Type B pancreatic cell (in vitro differentiated cells): Measurements from ENCODE around the gene HAUS1. TPM values are rescaled to one million over a fixed set of nuclear protein-coding genes. Genes with fewer than 3 reads are reported as not detected.
A peak's percentile ranks its signal among the peaks of the same experiment; 100 is the strongest.

Experiments used
- DNase-seq: peaks from one replicate; pipeline ENCODE4 v3.0.0; 2021; ENCODE audit warnings: mixed read lengths; ENCODE audit not compliant: unreplicated experiment; ENCODE audit errors: extremely low spot score
- H3K27ac Mint-ChIP-seq: 2 replicates; pipeline ENCODE4 v1.8.0; 2021; ENCODE audit warnings: mild to moderate bottlenecking, mixed read lengths
- H3K27me3 Mint-ChIP-seq: 2 replicates; pipeline ENCODE4 v1.8.0; 2021; ENCODE audit warnings: mixed read lengths
- H3K36me3 Mint-ChIP-seq: 2 replicates; pipeline ENCODE4 v1.8.0; 2021; ENCODE audit warnings: mixed read lengths
- H3K4me1 Mint-ChIP-seq: one replicate; pipeline ENCODE4 v1.8.0; 2021; ENCODE audit warnings: mixed read lengths; ENCODE audit not compliant: unreplicated experiment
- H3K4me3 Mint-ChIP-seq: 2 replicates; pipeline ENCODE4 v1.8.0; 2021; ENCODE audit warnings: mild to moderate bottlenecking, mixed read lengths
- H3K9me3 Mint-ChIP-seq: 2 replicates; pipeline ENCODE4 v1.8.0; 2021; ENCODE audit warnings: mixed read lengths
- CTCF ChIP-seq: fragments of 200-600 bp; sonication (generic); conservative IDR thresholded peaks from 2 replicates; pipeline ENCODE4 v1.5.0; 2021; ENCODE audit warnings: antibody characterized with exemption, mild to moderate bottlenecking
- total RNA-seq: library from RNA; stranded (reverse); gene quantifications from 2 replicates; pipeline ENCODE4 v1.2.1, GENCODE V29; 2021; ENCODE audit warnings: low replicate concordance

HAUS1 gene
- total RNA-seq, 1 donor from 2014 or later = 55.1 TPM

- no peak overlapping the region for H3K27ac Mint-ChIP-seq
- no peak overlapping the region for H3K4me3 Mint-ChIP-seq
- H3K36me3 Mint-ChIP-seq = peaks cover 4% of the 10 kb centered on the region
- H3K9me3 Mint-ChIP-seq = no peaks in the 10 kb centered on the region
- H3K27me3 Mint-ChIP-seq = no peaks in the 10 kb centered on the region
- TF ChIP-seq CTCF = no peak
- H3K4me1 Mint-ChIP-seq = peaks cover 10% of the 10 kb centered on the region
- DNase-seq = no peak
These were observed 42.4 kb upstream of the HAUS1 start for GRCh38 chr18:46061796-46062195.

DNA sequence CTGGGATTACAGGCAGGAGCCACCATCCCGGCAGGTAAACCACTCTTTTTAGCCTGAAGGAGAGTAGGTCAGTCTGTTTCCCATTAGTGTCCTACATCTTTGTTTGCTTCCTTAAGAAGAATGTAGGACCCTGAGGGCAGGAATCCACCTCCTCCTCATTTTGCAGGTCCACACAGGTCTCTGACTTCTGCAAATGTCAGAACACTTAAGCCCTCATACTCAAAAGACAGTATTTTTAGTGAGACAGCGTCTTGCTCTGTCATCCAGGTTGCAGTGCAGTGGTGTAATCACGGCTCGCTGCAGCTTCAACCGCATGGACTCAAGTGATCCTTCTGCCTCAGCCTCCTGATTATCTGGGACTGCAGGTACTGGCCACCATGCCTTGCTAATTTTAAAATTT, 41.4 kb upstream of the HAUS1 start:
- no peak for TF ChIP-seq CTCF
- Mint-ChIP-seq H3K27ac (no peak overlapping the region), H3K27me3 (no peaks in the 10 kb centered on the region), H3K36me3 (peaks cover 4% of the 10 kb centered on the region), H3K4me3 (no peak overlapping the region), H3K4me1 (peaks cover 10% of the 10 kb centered on the region), H3K9me3 (no peaks in the 10 kb centered on the region)
- peak; percentile 25 for DNase-seq

GRCh38 chr18:46067438-46068007, 36.7 kb upstream of the HAUS1 start:
- H3K9me3 Mint-ChIP-seq = no peaks in the 10 kb centered on the region
- no peak overlapping the region for H3K27ac Mint-ChIP-seq
- no peak for TF ChIP-seq CTCF
- no peak overlapping the region for H3K4me3 Mint-ChIP-seq
- H3K4me1 Mint-ChIP-seq = peaks cover 2% of the 10 kb centered on the region
- peaks cover 2% of the 10 kb centered on the region for H3K27me3 Mint-ChIP-seq
- no peaks in the 10 kb centered on the region for H3K36me3 Mint-ChIP-seq
- no peak for DNase-seq

DNA sequence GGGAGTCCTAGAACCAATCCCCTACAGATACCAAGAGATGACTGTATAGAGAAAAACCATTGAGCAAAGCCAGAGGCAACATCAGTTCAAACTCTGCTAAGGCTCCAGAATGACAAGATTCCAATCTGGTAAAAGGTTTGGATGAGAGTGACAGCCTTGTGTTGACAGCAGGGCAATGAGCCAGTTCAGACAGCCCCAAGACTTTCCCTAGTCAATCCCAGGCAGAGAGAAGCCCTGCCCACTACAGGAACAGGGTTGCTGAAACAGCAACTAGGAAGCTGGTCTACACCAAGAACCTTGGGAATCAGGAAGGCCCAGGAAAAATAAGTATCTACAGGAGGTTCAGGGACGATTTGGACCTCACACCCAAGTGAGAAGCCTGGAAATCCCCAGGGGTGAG, 35.4 kb upstream of the HAUS1 start:
- peaks cover 15% of the 10 kb centered on the region for H3K4me1 Mint-ChIP-seq
- H3K27ac Mint-ChIP-seq = peak overlapping the region; percentile 27
- TF ChIP-seq CTCF = no peak
- no peak for DNase-seq
- H3K4me3 Mint-ChIP-seq = peak overlapping the region; percentile 34
- H3K9me3 Mint-ChIP-seq = no peaks in the 10 kb centered on the region
- peaks cover 2% of the 10 kb centered on the region for H3K27me3 Mint-ChIP-seq
- H3K36me3 Mint-ChIP-seq = no peaks in the 10 kb centered on the region

- Mint-ChIP-seq H3K4me3 (peak overlapping the region; percentile 4), H3K36me3 (no peaks in the 10 kb centered on the region), H3K27me3 (peaks cover 2% of the 10 kb centered on the region), H3K4me1 (peaks cover 17% of the 10 kb centered on the region), H3K9me3 (no peaks in the 10 kb centered on the region), H3K27ac (peak overlapping the region; percentile 1)
- TF ChIP-seq CTCF = no peak
- no peak for DNase-seq
These were observed 34.7 kb upstream of the HAUS1 start for GRCh38 chr18:46069524-46069923.

- Mint-ChIP-seq H3K4me3 (peak overlapping the region; percentile 73), H3K9me3 (no peaks in the 10 kb centered on the region), H3K27ac (peak overlapping the region; percentile 58), H3K27me3 (peaks cover 2% of the 10 kb centered on the region), H3K36me3 (no peaks in the 10 kb centered on the region), H3K4me1 (peaks cover 17% of the 10 kb centered on the region)
- no peak for DNase-seq
- TF ChIP-seq CTCF = no peak
These were observed 34.0 kb upstream of the HAUS1 start for GRCh38 chr18:46070232-46070631.
